PC-9 (cell line): Measurements from ENCODE around the gene LRP2.

Experiments used
- EZH2 ChIP-seq: fragments of 200-600 bp; sonication (generic); IDR thresholded peaks from 2 replicates; pipeline ENCODE4 v1.8.0; 2017; ENCODE audit warnings: antibody characterized with exemption, low read depth
- TF ChIP-seq, protein P1 (sequence below): fragments of 200-600 bp; sonication (generic); conservative IDR thresholded peaks from 2 replicates; pipeline ENCODE4 v1.6.1; 2017; ENCODE audit warnings: mixed run types, antibody characterized with exemption, mild to moderate bottlenecking, moderate library complexity

DNA sequence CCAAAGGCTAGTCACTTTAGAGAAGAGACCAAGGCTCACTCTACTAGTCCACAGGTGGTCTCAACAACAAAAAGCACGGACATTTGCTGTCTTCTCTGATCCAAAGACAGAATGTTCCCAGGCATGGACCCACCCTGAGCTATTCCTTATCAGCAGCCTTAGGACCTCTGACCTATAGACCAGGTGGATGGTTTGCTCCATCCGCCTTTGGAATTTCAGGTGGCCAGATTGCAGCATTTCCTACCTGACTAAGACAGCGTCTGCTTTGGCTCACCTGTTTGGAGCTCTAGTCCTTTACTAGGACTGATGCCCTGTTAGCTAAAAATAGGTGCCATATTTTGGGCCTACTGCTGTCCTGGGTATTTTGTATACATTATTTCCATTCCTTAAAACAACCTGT is 44.6 kb upstream of the LRP2 start:
- TF ChIP-seq, protein P1, sequence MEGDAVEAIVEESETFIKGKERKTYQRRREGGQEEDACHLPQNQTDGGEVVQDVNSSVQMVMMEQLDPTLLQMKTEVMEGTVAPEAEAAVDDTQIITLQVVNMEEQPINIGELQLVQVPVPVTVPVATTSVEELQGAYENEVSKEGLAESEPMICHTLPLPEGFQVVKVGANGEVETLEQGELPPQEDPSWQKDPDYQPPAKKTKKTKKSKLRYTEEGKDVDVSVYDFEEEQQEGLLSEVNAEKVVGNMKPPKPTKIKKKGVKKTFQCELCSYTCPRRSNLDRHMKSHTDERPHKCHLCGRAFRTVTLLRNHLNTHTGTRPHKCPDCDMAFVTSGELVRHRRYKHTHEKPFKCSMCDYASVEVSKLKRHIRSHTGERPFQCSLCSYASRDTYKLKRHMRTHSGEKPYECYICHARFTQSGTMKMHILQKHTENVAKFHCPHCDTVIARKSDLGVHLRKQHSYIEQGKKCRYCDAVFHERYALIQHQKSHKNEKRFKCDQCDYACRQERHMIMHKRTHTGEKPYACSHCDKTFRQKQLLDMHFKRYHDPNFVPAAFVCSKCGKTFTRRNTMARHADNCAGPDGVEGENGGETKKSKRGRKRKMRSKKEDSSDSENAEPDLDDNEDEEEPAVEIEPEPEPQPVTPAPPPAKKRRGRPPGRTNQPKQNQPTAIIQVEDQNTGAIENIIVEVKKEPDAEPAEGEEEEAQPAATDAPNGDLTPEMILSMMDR, result no peak
- no peak for TF ChIP-seq EZH2
